Activated T-helper 17 cell treated with anti-CD3 and anti-CD28 coated beads, Interleukin-2, amount 50 U/mL, for 72 hours (primary cell): ENCODE data around the gene RPS6KB2. TPM values are rescaled to one million over a fixed set of nuclear protein-coding genes. Genes with fewer than 3 reads are reported as not detected.
"Not testable (repeated sequence)": the region's sequence is repeated elsewhere in the genome, so short reads cannot be mapped to it uniquely, and the experiment has no call there.

Experiments
- ATAC-seq: fragments of 150-1000 bp; cut with Tn5 transposase; replicated peaks from 2 replicates; pipeline ENCODE4 v1.10.0; 2021; ENCODE audit warnings: mild to moderate bottlenecking, moderate library complexity
- H3K27ac Mint-ChIP-seq: one replicate; pipeline ENCODE4 v1.8.0; 2022; ENCODE audit warnings: mixed read lengths
- H3K27me3 Mint-ChIP-seq: one replicate; pipeline ENCODE4 v1.8.0; 2022; ENCODE audit warnings: mixed read lengths
- H3K36me3 Mint-ChIP-seq: one replicate; pipeline ENCODE4 v1.8.0; 2022; ENCODE audit warnings: low read depth, mild to moderate bottlenecking, mixed read lengths
- H3K4me1 Mint-ChIP-seq: one replicate; pipeline ENCODE4 v1.8.0; 2022; ENCODE audit warnings: mixed read lengths
- H3K4me3 Mint-ChIP-seq: one replicate; pipeline ENCODE4 v1.8.0; 2022; ENCODE audit warnings: mild to moderate bottlenecking, mixed read lengths
- H3K9me3 Mint-ChIP-seq: one replicate; pipeline ENCODE4 v1.8.0; 2022; ENCODE audit warnings: mixed read lengths
- total RNA-seq, 2 donors: library from RNA; stranded (reverse); gene quantifications; one replicate each; pipeline ENCODE4 v1.2.3, GENCODE V29; 2022

Gene RPS6KB2
- total RNA-seq, 2 donors from 2014 or later: 62.3 to 63.0 TPM

GRCh38 chr11:67423891-67424613 lies 4.2 kb upstream of the RPS6KB2 start:
- H3K27ac Mint-ChIP-seq: no peak overlapping the region
- no peaks in the 10 kb centered on the region for H3K27me3 Mint-ChIP-seq
- H3K4me1 Mint-ChIP-seq: peaks cover 5% of the 10 kb centered on the region
- H3K36me3 Mint-ChIP-seq: peaks cover 16% of the 10 kb centered on the region
- H3K4me3 Mint-ChIP-seq: no peak overlapping the region
- no peaks in the 10 kb centered on the region for H3K9me3 Mint-ChIP-seq
- ATAC-seq: no peak

- ATAC-seq: peak; percentile 64
- not testable (repeated sequence) for H3K27me3 Mint-ChIP-seq, H3K9me3 Mint-ChIP-seq
- peak overlapping the region; percentile 96 for H3K27ac Mint-ChIP-seq
- H3K4me1 Mint-ChIP-seq: peaks cover 12% of the 10 kb centered on the region
- peaks cover 43% of the 10 kb centered on the region for H3K36me3 Mint-ChIP-seq
- peak overlapping the region; percentile 92 for H3K4me3 Mint-ChIP-seq
Observed at GRCh38 chr11:67427364-67427859, 882 bp upstream of the RPS6KB2 start.

GRCh38 chr11:67429038-67429668 lies 859 bp downstream of the RPS6KB2 start:
- Mint-ChIP-seq H3K9me3 (no peaks in the 10 kb centered on the region), H3K4me1 (peaks cover 7% of the 10 kb centered on the region), H3K4me3 (peak overlapping the region; percentile 92), H3K27ac (peak overlapping the region; percentile 96), H3K36me3 (peaks cover 59% of the 10 kb centered on the region), H3K27me3 (no peaks in the 10 kb centered on the region)
- ATAC-seq: no peak

- ATAC-seq: no peak
- Mint-ChIP-seq H3K27me3 (no peaks in the 10 kb centered on the region), H3K4me3 (peak overlapping the region; percentile 92), H3K36me3 (peaks cover 64% of the 10 kb centered on the region), H3K27ac (no peak overlapping the region), H3K9me3 (no peaks in the 10 kb centered on the region), H3K4me1 (peaks cover 7% of the 10 kb centered on the region)
Observed at GRCh38 chr11:67429722-67430121, 1.4 kb downstream of the RPS6KB2 start.

- H3K27me3 Mint-ChIP-seq: no peaks in the 10 kb centered on the region
- H3K4me3 Mint-ChIP-seq: peak overlapping the region; percentile 39
- peak overlapping the region; percentile 84 for H3K27ac Mint-ChIP-seq
- H3K4me1 Mint-ChIP-seq: peaks cover 7% of the 10 kb centered on the region
- no peak for ATAC-seq
- no peaks in the 10 kb centered on the region for H3K9me3 Mint-ChIP-seq
- H3K36me3 Mint-ChIP-seq: peaks cover 83% of the 10 kb centered on the region
Observed at GRCh38 chr11:67431346-67432249, 3.3 kb downstream of the RPS6KB2 start.

GRCh38 chr11:67432655-67433349 lies 4.5 kb downstream of the RPS6KB2 start:
- H3K27ac Mint-ChIP-seq: peak overlapping the region; percentile 84
- H3K9me3 Mint-ChIP-seq: no peaks in the 10 kb centered on the region
- peak overlapping the region; percentile 95 for H3K4me3 Mint-ChIP-seq
- no peaks in the 10 kb centered on the region for H3K27me3 Mint-ChIP-seq
- H3K4me1 Mint-ChIP-seq: peaks cover 7% of the 10 kb centered on the region
- no peak for ATAC-seq
- peaks cover 90% of the 10 kb centered on the region for H3K36me3 Mint-ChIP-seq

GRCh38 chr11:67433536-67434394 lies 5.5 kb downstream of the RPS6KB2 start:
- Mint-ChIP-seq H3K4me3 (peak overlapping the region; percentile 95), H3K9me3 (no peaks in the 10 kb centered on the region), H3K27me3 (no peaks in the 10 kb centered on the region)

GRCh38 chr11:67434395-67434881 lies 6.1 kb downstream of the RPS6KB2 start:
- H3K27ac Mint-ChIP-seq: peak overlapping the region; percentile 66
- peaks cover 7% of the 10 kb centered on the region for H3K4me1 Mint-ChIP-seq
- peaks cover 95% of the 10 kb centered on the region for H3K36me3 Mint-ChIP-seq

More at GRCh38 chr11:67433536-67434394, 5.5 kb downstream of the RPS6KB2 start:
- Mint-ChIP-seq H3K27ac (peak overlapping the region; percentile 66), H3K36me3 (peaks cover 90% of the 10 kb centered on the region), H3K4me1 (peaks cover 7% of the 10 kb centered on the region)
- peak; percentile 13 for ATAC-seq

GRCh38 chr11:67435031-67435726 lies 6.9 kb downstream of the RPS6KB2 start:
- H3K9me3 Mint-ChIP-seq: no peaks in the 10 kb centered on the region
- no peaks in the 10 kb centered on the region for H3K27me3 Mint-ChIP-seq
- ATAC-seq: no peak
- H3K36me3 Mint-ChIP-seq: peaks cover 98% of the 10 kb centered on the region
- H3K27ac Mint-ChIP-seq: peak overlapping the region; percentile 87
- H3K4me1 Mint-ChIP-seq: peaks cover 7% of the 10 kb centered on the region
- peak overlapping the region; percentile 95 for H3K4me3 Mint-ChIP-seq

More at GRCh38 chr11:67434395-67434881, 6.1 kb downstream of the RPS6KB2 start:
- Mint-ChIP-seq H3K4me3 (peak overlapping the region; percentile 95), H3K27me3 (no peaks in the 10 kb centered on the region), H3K9me3 (no peaks in the 10 kb centered on the region)
- ATAC-seq: peak; percentile 33

GRCh38 chr11:67435727-67436458 lies 7.6 kb downstream of the RPS6KB2 start:
- no peaks in the 10 kb centered on the region for H3K27me3 Mint-ChIP-seq
- ATAC-seq: peak; percentile 1
- H3K9me3 Mint-ChIP-seq: no peaks in the 10 kb centered on the region
- H3K4me3 Mint-ChIP-seq: peak overlapping the region; percentile 95
- peaks cover 94% of the 10 kb centered on the region for H3K36me3 Mint-ChIP-seq
- H3K4me1 Mint-ChIP-seq: peaks cover 12% of the 10 kb centered on the region
- peak overlapping the region; percentile 92 for H3K27ac Mint-ChIP-seq

- Mint-ChIP-seq H3K4me1 (peaks cover 12% of the 10 kb centered on the region), H3K27ac (peak overlapping the region; percentile 92), H3K36me3 (peaks cover 88% of the 10 kb centered on the region)
Observed at GRCh38 chr11:67436459-67437081, 8.3 kb downstream of the RPS6KB2 start.

More at GRCh38 chr11:67436459-67437081, 8.3 kb downstream of the RPS6KB2 start:
- peak; percentile 54 for ATAC-seq
- Mint-ChIP-seq H3K4me3 (peak overlapping the region; percentile 95), H3K9me3 (no peaks in the 10 kb centered on the region), H3K27me3 (no peaks in the 10 kb centered on the region)
